Astrocyte (in vitro differentiated cells and primary cell): ENCODE data around the gene FEM1C. TPM values are rescaled to one million over a fixed set of nuclear protein-coding genes. Genes with fewer than 3 reads are reported as not detected.

Source experiments
- DNase-seq: peaks from one replicate; pipeline ENCODE4 v3.0.0-alpha.2; 2010; ENCODE audit warnings: low read depth
- FAIRE-seq: peaks from 2 replicates; lab custom pipeline; 2011; peaks lifted over from hg19 to GRCh38; lab: Jason Lieb, UNC
- H2AFZ ChIP-seq: 2 replicates; pipeline ENCODE4 v1.6.0; 2012; ENCODE audit warnings: low read depth, low read length, inconsistent platforms
- H3K27ac ChIP-seq: 2 replicates; pipeline ENCODE4 v1.5.1; 2011; ENCODE audit warnings: low read depth, low read length, inconsistent platforms
- H3K27me3 ChIP-seq: 2 replicates; pipeline ENCODE4 v1.6.0; 2011; ENCODE audit warnings: low read length, inconsistent platforms; ENCODE audit not compliant: insufficient read depth
- H3K36me3 ChIP-seq: 2 replicates; pipeline ENCODE4 v1.5.1; 2011; ENCODE audit warnings: low read length, inconsistent platforms; ENCODE audit not compliant: insufficient read depth
- H3K4me1 ChIP-seq: 2 replicates; pipeline ENCODE4 v1.5.1; 2011; ENCODE audit warnings: low read length, inconsistent platforms; ENCODE audit not compliant: insufficient read depth
- H3K4me2 ChIP-seq: 2 replicates; pipeline ENCODE4 v1.6.0; 2012; ENCODE audit warnings: low read length, inconsistent platforms
- H3K4me3 ChIP-seq: 2 replicates; pipeline ENCODE4 v1.5.1; 2011; ENCODE audit warnings: low read depth, mild to moderate bottlenecking, low read length, inconsistent platforms; ENCODE audit not compliant: insufficient read depth
- H3K79me2 ChIP-seq: 2 replicates; pipeline ENCODE4 v1.6.0; 2012; ENCODE audit warnings: mild to moderate bottlenecking, low read length, inconsistent platforms; ENCODE audit not compliant: insufficient read depth
- H3K9ac ChIP-seq: 2 replicates; pipeline ENCODE4 v1.6.0; 2012; ENCODE audit warnings: mild to moderate bottlenecking, low read length, inconsistent platforms
- H3K9me3 ChIP-seq: 2 replicates; pipeline ENCODE4 v1.5.1; 2012; ENCODE audit warnings: low read depth, mild to moderate bottlenecking, low read length, inconsistent platforms; ENCODE audit not compliant: insufficient read depth
- H4K20me1 ChIP-seq: 2 replicates; pipeline ENCODE4 v1.6.0; 2012; ENCODE audit warnings: low read length, inconsistent platforms; ENCODE audit not compliant: insufficient read depth
- H3K27ac Mint-ChIP-seq: one replicate; pipeline ENCODE4 v1.8.0; 2021; ENCODE audit warnings: mild to moderate bottlenecking, mixed read lengths; ENCODE audit not compliant: unreplicated experiment
- H3K27me3 Mint-ChIP-seq: one replicate; pipeline ENCODE4 v1.8.0; 2021; ENCODE audit warnings: low read depth, mixed read lengths; ENCODE audit not compliant: unreplicated experiment
- H3K36me3 Mint-ChIP-seq: one replicate; pipeline ENCODE4 v1.8.0; 2021; ENCODE audit warnings: low read depth, mixed read lengths; ENCODE audit not compliant: unreplicated experiment
- H3K4me1 Mint-ChIP-seq: one replicate; pipeline ENCODE4 v1.8.0; 2021; ENCODE audit warnings: low read depth, mixed read lengths; ENCODE audit not compliant: unreplicated experiment
- H3K4me3 Mint-ChIP-seq: one replicate; pipeline ENCODE4 v1.8.0; 2021; ENCODE audit warnings: mild to moderate bottlenecking, moderate library complexity, mixed read lengths; ENCODE audit not compliant: unreplicated experiment
- H3K9me3 Mint-ChIP-seq: one replicate; pipeline ENCODE4 v1.8.0; 2021; ENCODE audit warnings: mild to moderate bottlenecking, mixed read lengths; ENCODE audit not compliant: unreplicated experiment
- EZH2 ChIP-seq: IDR thresholded peaks from 2 replicates; pipeline ENCODE4 v1.6.1; 2012; ENCODE audit warnings: mild to moderate bottlenecking, low read length, inconsistent platforms; ENCODE audit not compliant: insufficient read depth
- total RNA-seq: library from RNA; stranded (reverse); gene quantifications from 2 replicates; pipeline ENCODE4 v1.2.1, GENCODE V29; 2021
- TF ChIP-seq, protein P1 (sequence below): IDR thresholded peaks from 2 replicates; pipeline ENCODE4 v1.5.1; 2011; ENCODE audit warnings: low read depth, mild to moderate bottlenecking, inconsistent platforms, low read length, moderate library complexity; ENCODE audit not compliant: insufficient read depth

Gene FEM1C
- total RNA-seq, 1 donor from 2014 or later = 22.9 TPM

DNA sequence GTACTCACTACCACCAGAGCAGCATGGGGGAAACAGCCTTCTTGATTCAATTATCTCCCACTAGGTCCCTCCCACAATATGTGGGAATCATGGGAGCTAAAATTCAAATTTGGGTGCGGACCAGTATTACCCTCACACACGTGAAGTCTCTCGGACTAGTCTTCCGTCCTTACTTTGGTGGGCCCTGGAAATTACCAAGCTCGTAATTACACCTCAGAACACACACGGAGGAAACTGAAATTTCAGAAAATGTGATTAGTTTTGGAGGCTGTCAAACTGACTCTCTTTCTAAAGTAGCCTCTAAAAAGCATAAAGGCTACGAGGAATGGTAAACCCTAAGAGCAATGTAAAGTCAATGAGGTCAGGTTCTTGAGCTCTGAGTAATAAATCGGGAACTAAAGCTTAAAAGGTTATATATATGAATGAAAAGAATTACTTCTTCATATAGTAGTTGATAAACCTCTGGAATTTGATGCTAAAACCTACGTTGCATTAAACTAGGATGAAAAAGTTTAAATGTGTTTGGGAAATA lies 842 bp upstream of the FEM1C start:
- H2AFZ ChIP-seq = peak overlapping the region; percentile 71
- H3K36me3 Mint-ChIP-seq = peaks cover 4% of the 10 kb centered on the region
- DNase-seq (no peak), FAIRE-seq (no peak)
- peaks cover 5% of the 10 kb centered on the region for H3K9me3 Mint-ChIP-seq
- TF ChIP-seq, protein P1, sequence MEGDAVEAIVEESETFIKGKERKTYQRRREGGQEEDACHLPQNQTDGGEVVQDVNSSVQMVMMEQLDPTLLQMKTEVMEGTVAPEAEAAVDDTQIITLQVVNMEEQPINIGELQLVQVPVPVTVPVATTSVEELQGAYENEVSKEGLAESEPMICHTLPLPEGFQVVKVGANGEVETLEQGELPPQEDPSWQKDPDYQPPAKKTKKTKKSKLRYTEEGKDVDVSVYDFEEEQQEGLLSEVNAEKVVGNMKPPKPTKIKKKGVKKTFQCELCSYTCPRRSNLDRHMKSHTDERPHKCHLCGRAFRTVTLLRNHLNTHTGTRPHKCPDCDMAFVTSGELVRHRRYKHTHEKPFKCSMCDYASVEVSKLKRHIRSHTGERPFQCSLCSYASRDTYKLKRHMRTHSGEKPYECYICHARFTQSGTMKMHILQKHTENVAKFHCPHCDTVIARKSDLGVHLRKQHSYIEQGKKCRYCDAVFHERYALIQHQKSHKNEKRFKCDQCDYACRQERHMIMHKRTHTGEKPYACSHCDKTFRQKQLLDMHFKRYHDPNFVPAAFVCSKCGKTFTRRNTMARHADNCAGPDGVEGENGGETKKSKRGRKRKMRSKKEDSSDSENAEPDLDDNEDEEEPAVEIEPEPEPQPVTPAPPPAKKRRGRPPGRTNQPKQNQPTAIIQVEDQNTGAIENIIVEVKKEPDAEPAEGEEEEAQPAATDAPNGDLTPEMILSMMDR = no peak
- no peak for TF ChIP-seq EZH2
- no peaks in the 10 kb centered on the region for H3K27me3 ChIP-seq
- H3K27ac Mint-ChIP-seq = peak overlapping the region; percentile 80
- no peaks in the 10 kb centered on the region for H3K27me3 Mint-ChIP-seq
- H3K4me3 ChIP-seq = peak overlapping the region; percentile 37
- peaks cover 35% of the 10 kb centered on the region for H4K20me1 ChIP-seq
- H3K4me1 ChIP-seq = peaks cover 11% of the 10 kb centered on the region
- peaks cover 6% of the 10 kb centered on the region for H3K36me3 ChIP-seq
- peak overlapping the region; percentile 69 for H3K4me2 ChIP-seq
- H3K9ac ChIP-seq = peak overlapping the region; percentile 32
- H3K79me2 ChIP-seq = peaks cover 38% of the 10 kb centered on the region
- H3K4me1 Mint-ChIP-seq = no peaks in the 10 kb centered on the region
- peak overlapping the region; percentile 47 for H3K27ac ChIP-seq
- peaks cover 4% of the 10 kb centered on the region for H3K9me3 ChIP-seq
- H3K4me3 Mint-ChIP-seq = peak overlapping the region; percentile 98

DNA sequence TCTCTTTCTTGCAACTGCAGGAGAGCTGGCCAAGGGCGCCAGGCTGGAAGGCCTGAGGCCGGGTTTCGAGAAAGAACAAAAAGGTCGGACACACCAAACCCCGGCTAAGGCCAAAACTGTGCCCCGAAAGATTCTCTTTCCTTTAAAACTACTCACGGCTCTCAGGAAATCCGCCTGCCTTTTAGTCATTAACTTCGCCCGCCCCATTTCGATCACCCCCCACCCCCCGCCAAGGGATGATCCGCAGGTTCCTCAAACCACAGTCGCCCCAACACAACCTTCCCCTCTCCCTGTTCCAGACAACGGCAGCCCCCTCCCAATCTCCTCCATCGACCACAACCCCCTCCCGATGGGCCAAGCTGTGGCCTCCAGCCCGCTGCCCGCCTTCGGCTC lies 536 bp downstream of the FEM1C start:
- Mint-ChIP-seq H3K4me1 (peaks cover 7% of the 10 kb centered on the region), H3K36me3 (peaks cover 4% of the 10 kb centered on the region)

More for the DNA sequence above, 536 bp downstream of the FEM1C start:
- peaks cover 49% of the 10 kb centered on the region for H4K20me1 ChIP-seq
- FAIRE-seq = no peak
- peak overlapping the region; percentile 89 for H3K4me3 ChIP-seq
- Mint-ChIP-seq H3K27ac (peak overlapping the region; percentile 93), H3K27me3 (no peaks in the 10 kb centered on the region), H3K9me3 (peaks cover 5% of the 10 kb centered on the region), H3K4me3 (peak overlapping the region; percentile 98)
- no peak for DNase-seq
- peak overlapping the region; percentile 29 for H2AFZ ChIP-seq
- H3K4me2 ChIP-seq = peak overlapping the region; percentile 99
- no peaks in the 10 kb centered on the region for H3K27me3 ChIP-seq
- H3K27ac ChIP-seq = peak overlapping the region; percentile 92
- peaks cover 4% of the 10 kb centered on the region for H3K9me3 ChIP-seq
- H3K36me3 ChIP-seq = peaks cover 14% of the 10 kb centered on the region
- peak overlapping the region; percentile 95 for H3K9ac ChIP-seq
- peaks cover 11% of the 10 kb centered on the region for H3K4me1 ChIP-seq
- no peak for TF ChIP-seq EZH2
- TF ChIP-seq, protein P1 = no peak
- peaks cover 52% of the 10 kb centered on the region for H3K79me2 ChIP-seq
